ENCODE measurements around the gene NUP50. TPM values are rescaled to one million over a fixed set of nuclear protein-coding genes. Genes with fewer than 3 reads are reported as not detected.

Gene NUP50
- total RNA-seq, 1 experiment from 2014 or later: 134 TPM

DNA sequence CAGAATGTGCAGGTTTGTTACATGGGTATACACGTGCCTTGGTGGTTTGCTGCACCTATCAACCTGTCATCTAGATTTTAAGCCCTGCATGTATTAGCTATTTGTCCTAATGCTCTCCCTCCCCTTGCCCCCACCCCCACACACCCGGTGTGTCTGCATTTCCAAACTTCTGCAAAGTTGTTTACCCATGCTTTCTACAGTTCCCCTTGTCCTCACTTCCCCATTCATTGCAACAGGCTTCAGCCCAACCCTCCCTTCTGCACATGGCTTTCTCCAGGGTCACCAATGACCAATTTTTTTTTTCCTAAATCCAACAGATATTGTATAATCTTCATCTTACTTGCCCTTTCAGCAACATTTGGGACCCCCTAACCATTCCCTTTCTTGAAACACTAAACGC, 32.0 kb upstream of the NUP50 start:
- H2BK15ac ChIP-seq (ENCODE audit: low read depth, low read length): no peak overlapping the region
- H3K14ac ChIP-seq (ENCODE audit: insufficient read depth, low read length): no peak overlapping the region
- no peak overlapping the region for H3K56ac ChIP-seq (ENCODE audit: insufficient read length, low read depth, low read length)
- TF ChIP-seq, protein P1, sequence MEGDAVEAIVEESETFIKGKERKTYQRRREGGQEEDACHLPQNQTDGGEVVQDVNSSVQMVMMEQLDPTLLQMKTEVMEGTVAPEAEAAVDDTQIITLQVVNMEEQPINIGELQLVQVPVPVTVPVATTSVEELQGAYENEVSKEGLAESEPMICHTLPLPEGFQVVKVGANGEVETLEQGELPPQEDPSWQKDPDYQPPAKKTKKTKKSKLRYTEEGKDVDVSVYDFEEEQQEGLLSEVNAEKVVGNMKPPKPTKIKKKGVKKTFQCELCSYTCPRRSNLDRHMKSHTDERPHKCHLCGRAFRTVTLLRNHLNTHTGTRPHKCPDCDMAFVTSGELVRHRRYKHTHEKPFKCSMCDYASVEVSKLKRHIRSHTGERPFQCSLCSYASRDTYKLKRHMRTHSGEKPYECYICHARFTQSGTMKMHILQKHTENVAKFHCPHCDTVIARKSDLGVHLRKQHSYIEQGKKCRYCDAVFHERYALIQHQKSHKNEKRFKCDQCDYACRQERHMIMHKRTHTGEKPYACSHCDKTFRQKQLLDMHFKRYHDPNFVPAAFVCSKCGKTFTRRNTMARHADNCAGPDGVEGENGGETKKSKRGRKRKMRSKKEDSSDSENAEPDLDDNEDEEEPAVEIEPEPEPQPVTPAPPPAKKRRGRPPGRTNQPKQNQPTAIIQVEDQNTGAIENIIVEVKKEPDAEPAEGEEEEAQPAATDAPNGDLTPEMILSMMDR (conservative IDR thresholded peaks at IDR 0.05): no peak
- H3K27me3 ChIP-seq (ENCODE audit: insufficient read depth, low read length): no peaks in the 10 kb centered on the region
- H3K79me2 ChIP-seq (ENCODE audit: insufficient read depth, low read length): no peaks in the 10 kb centered on the region
- no peak overlapping the region for H4K5ac ChIP-seq (ENCODE audit: insufficient read length, low read depth, low read length)
- no peak overlapping the region for H2BK120ac ChIP-seq (ENCODE audit: low read depth, low read length, poor library complexity, severe bottlenecking)
- H3K9ac ChIP-seq (ENCODE audit: extremely low read depth, insufficient read length, low read length): no peak overlapping the region
- H3K79me1 ChIP-seq (ENCODE audit: insufficient read depth, low read depth, low read length, poor library complexity, severe bottlenecking): no peaks in the 10 kb centered on the region
- H4K20me1 ChIP-seq (ENCODE audit: control insufficient read depth, insufficient read depth, insufficient read length): no peaks in the 10 kb centered on the region
- Mint-ChIP-seq H3K27ac (peak overlapping the region in 1 of 3 experiments; percentile 21; a peak in 1 of 7 replicates), H3K4me3 (no peak overlapping the region), H3K4me1 (peaks cover 0 to 7% of the 10 kb centered on the region in 2 experiments; a peak in 3 of 4 replicates), H3K36me3 (ENCODE audit: insufficient read depth in 1 of 3, low read depth in 3 of 3) (peaks cover 14 to 17% (median 14%) of the 10 kb centered on the region in 3 experiments), H3K27me3 (ENCODE audit: low read depth) (no peaks in the 10 kb centered on the region; the same call in 1 of the 2 replicates), H3K9me3 (peaks cover 11 to 13% of the 10 kb centered on the region in 2 experiments)
- H2BK5ac ChIP-seq (ENCODE audit: insufficient read length, low read length): no peak overlapping the region
- H3K23me2 ChIP-seq (ENCODE audit: insufficient read length, low read depth, low read length, poor library complexity, severe bottlenecking): no peaks in the 10 kb centered on the region
- no peak overlapping the region for H2BK12ac ChIP-seq (ENCODE audit: insufficient read length, low read depth, low read length)
- no peak overlapping the region for H3K4ac ChIP-seq (ENCODE audit: low read depth, low read length)
- no peaks in the 10 kb centered on the region for H3K4me1 ChIP-seq (ENCODE audit: insufficient read depth, low read length)
- H3K27ac ChIP-seq (ENCODE audit: insufficient read length, low read depth, low read length): no peak overlapping the region
- H3T11ph ChIP-seq (ENCODE audit: low read length): no peak overlapping the region
- no peak overlapping the region for H2BK20ac ChIP-seq (ENCODE audit: low read depth, low read length, poor library complexity, severe bottlenecking)
- no peak overlapping the region for H2AK5ac ChIP-seq (ENCODE audit: insufficient read length, low read length)
- H4K91ac ChIP-seq (ENCODE audit: insufficient read length, low read depth, low read length): no peak overlapping the region
- H3K9me3 ChIP-seq (ENCODE audit: control insufficient read depth, low read depth, low read length): peaks cover 14% of the 10 kb centered on the region
- no peak overlapping the region for H3K4me2 ChIP-seq (ENCODE audit: insufficient read depth, insufficient read length, low read length)
- no CpG with 5 or more reads among the region's 3 CpGs for WGBS (ENCODE audit: extremely low coverage, insufficient read length, low lambda C conversion rate)
- no peak overlapping the region for H2AFZ ChIP-seq (ENCODE audit: low read length)
- H3K23ac ChIP-seq (ENCODE audit: insufficient read length, low read depth, low read length): no peak overlapping the region
- DNase-seq: no peak
- H3K18ac ChIP-seq (ENCODE audit: insufficient read length, low read depth, low read length): no peak overlapping the region
- H4K8ac ChIP-seq (replicated peaks; ENCODE audit: insufficient read length, low read depth, low read length): no peak overlapping the region
